Left ventricle myocardium inferior (tissue), 1 donor: ENCODE data around the gene DZIP1L. TPM values are rescaled to one million over a fixed set of nuclear protein-coding genes. Genes with fewer than 3 reads are reported as not detected.

Experiments
- DNase-seq: peaks from one replicate; pipeline ENCODE4 v3.0.0-alpha.2; 2020
- H3K27ac ChIP-seq: fragments of 200-600 bp; replicated peaks from 2 replicates; pipeline ENCODE4 v1.8.0; 2021
- H3K27me3 ChIP-seq: fragments of 200-600 bp; 2 replicates; pipeline ENCODE4 v1.8.0; 2021; ENCODE audit warnings: low read depth
- H3K36me3 ChIP-seq: fragments of 200-600 bp; 2 replicates; pipeline ENCODE4 v1.8.0; 2021
- H3K4me1 ChIP-seq: fragments of 200-600 bp; 2 replicates; pipeline ENCODE4 v1.8.0; 2021
- H3K4me3 ChIP-seq: fragments of 200-600 bp; 2 replicates; pipeline ENCODE4 v1.8.0; 2021; ENCODE audit warnings: mild to moderate bottlenecking, moderate library complexity
- H3K9me3 ChIP-seq: fragments of 200-600 bp; replicated peaks from 2 replicates; pipeline ENCODE4 v1.8.0; 2021
- CTCF ChIP-seq: fragments of 200-600 bp; IDR thresholded peaks from 2 replicates; pipeline ENCODE4 v1.8.0; 2021; ENCODE audit warnings: antibody characterized with exemption, mild to moderate bottlenecking, borderline replicate concordance
- intact Hi-C: fragments of 100-400 bp; cut with micrococcal nuclease; formaldehyde crosslinking; loops from one replicate; pipeline ENCODE4 v1.11.0; 2022
- total RNA-seq: library from RNA; stranded (reverse); fragmentation: NEBNext Ultra II Directional; extraction: Animal tissue kit (Norgen Biotek cat#: 25700); gene quantifications from one replicate; pipeline ENCODE4 v1.2.1, GENCODE V29; 2021
- donor health status: DM: no; HTN: yes; CAD: no; lungs with severe emphysema.

The DZIP1L gene
- total RNA-seq, 1 donor from 2014 or later, result 4.7 TPM

- Histone ChIP-seq H3K4me1 (no peaks in the 10 kb centered on the region), H3K27me3 (no peaks in the 10 kb centered on the region), H3K27ac (no peak overlapping the region), H3K4me3 (no peak overlapping the region), H3K9me3 (no peaks in the 10 kb centered on the region), H3K36me3 (peaks cover 64% of the 10 kb centered on the region)
- no peak for DNase-seq
- no peak for TF ChIP-seq CTCF
- intact Hi-C loops, result no loop called here
These were observed 42.6 kb downstream of the DZIP1L start for GRCh38 chr3:138072796-138073195.

- Histone ChIP-seq H3K9me3 (no peaks in the 10 kb centered on the region), H3K4me1 (no peaks in the 10 kb centered on the region), H3K4me3 (no peak overlapping the region), H3K27ac (no peak overlapping the region), H3K27me3 (no peaks in the 10 kb centered on the region), H3K36me3 (peaks cover 60% of the 10 kb centered on the region)
- TF ChIP-seq CTCF, result no peak
- intact Hi-C loops, result no loop called here
- DNase-seq, result no peak
These were observed 45.4 kb downstream of the DZIP1L start for GRCh38 chr3:138070006-138070405.

- peak; percentile 99 for TF ChIP-seq CTCF
- peak; percentile 75 for DNase-seq
- Histone ChIP-seq H3K27ac (no peak overlapping the region), H3K27me3 (no peaks in the 10 kb centered on the region), H3K9me3 (no peaks in the 10 kb centered on the region), H3K4me3 (no peak overlapping the region), H3K4me1 (no peaks in the 10 kb centered on the region), H3K36me3 (peaks cover 58% of the 10 kb centered on the region)
- intact Hi-C loops, result loop anchor here (5.0 kb wide), 1 partner anchor 49 kb away; the partner anchor contains the start of gene DZIP1L
These were observed 46.7 kb downstream of the DZIP1L start for GRCh38 chr3:138068579-138069174.

- no peak for DNase-seq
- intact Hi-C loops, result loop anchor here (5.0 kb wide), 1 partner anchor 49 kb away; the partner anchor contains the start of gene DZIP1L
- no peak overlapping the region for H3K4me3 ChIP-seq
- no peaks in the 10 kb centered on the region for H3K27me3 ChIP-seq
- no peak overlapping the region for H3K27ac ChIP-seq
- H3K4me1 ChIP-seq, result no peaks in the 10 kb centered on the region
- peaks cover 58% of the 10 kb centered on the region for H3K36me3 ChIP-seq
- H3K9me3 ChIP-seq, result no peaks in the 10 kb centered on the region
- no peak for TF ChIP-seq CTCF
These were observed 47.4 kb downstream of the DZIP1L start for GRCh38 chr3:138068046-138068445.

- peaks cover 63% of the 10 kb centered on the region for H3K36me3 ChIP-seq
- no peak for DNase-seq
- no peak for TF ChIP-seq CTCF
These were observed 48.4 kb downstream of the DZIP1L start for GRCh38 chr3:138066972-138067371.

More at GRCh38 chr3:138066972-138067371, 48.4 kb downstream of the DZIP1L start:
- intact Hi-C loops, result loop anchor here (5.0 kb wide), 1 partner anchor 50 kb away; the partner anchor contains the start of gene DZIP1L
- Histone ChIP-seq H3K4me3 (no peak overlapping the region), H3K4me1 (peaks cover 7% of the 10 kb centered on the region), H3K9me3 (no peaks in the 10 kb centered on the region), H3K27ac (no peak overlapping the region), H3K27me3 (no peaks in the 10 kb centered on the region)
